Measurements from ENCODE around the gene SLC7A6. TPM values are rescaled to one million over a fixed set of nuclear protein-coding genes. Genes with fewer than 3 reads are reported as not detected.

The SLC7A6 gene
- total RNA-seq, 2 donors from 2014 or later: 12.8 to 30.5 TPM

DNA sequence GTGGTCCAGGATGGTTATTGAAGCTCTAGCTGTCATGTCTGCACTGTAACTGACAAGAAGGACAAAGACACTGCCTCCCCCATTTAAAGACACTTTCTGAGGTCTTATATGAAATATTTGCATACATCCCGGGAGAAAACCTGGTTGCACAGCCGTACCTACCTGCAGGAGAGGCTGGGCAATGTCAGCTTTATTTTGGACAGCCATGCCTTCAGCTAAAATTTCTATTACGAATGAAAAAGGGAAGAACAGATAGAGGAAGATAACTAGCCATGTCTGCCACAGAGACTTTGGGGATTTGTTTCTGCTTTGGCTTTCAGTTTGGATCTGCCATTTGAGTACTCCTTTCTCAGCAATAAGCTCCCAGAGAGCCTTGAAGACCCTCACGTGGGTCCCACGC, 19.0 kb downstream of the SLC7A6 start:
- intact Hi-C loops (cut with DNase I): no loop called here
- Histone ChIP-seq H3K27me3 (replicated peaks; ENCODE audit: insufficient read depth) (no peaks in the 10 kb centered on the region), H3K36me3 (no peaks in the 10 kb centered on the region), H3K9me3 (no peaks in the 10 kb centered on the region), H3K4me3 (no peak overlapping the region), H3K27ac (peak overlapping the region; percentile 32 to 44), H3K4me1 (replicated peaks) (no peaks in the 10 kb centered on the region)
- DNase-seq (ENCODE audit: low spot score): no peak
- TF ChIP-seq POLR2A (IDR thresholded peaks at IDR 0.05): no peak
- no peak for TF ChIP-seq POLR2AphosphoS5 (IDR thresholded peaks at IDR 0.05)
- TF ChIP-seq, protein P1, sequence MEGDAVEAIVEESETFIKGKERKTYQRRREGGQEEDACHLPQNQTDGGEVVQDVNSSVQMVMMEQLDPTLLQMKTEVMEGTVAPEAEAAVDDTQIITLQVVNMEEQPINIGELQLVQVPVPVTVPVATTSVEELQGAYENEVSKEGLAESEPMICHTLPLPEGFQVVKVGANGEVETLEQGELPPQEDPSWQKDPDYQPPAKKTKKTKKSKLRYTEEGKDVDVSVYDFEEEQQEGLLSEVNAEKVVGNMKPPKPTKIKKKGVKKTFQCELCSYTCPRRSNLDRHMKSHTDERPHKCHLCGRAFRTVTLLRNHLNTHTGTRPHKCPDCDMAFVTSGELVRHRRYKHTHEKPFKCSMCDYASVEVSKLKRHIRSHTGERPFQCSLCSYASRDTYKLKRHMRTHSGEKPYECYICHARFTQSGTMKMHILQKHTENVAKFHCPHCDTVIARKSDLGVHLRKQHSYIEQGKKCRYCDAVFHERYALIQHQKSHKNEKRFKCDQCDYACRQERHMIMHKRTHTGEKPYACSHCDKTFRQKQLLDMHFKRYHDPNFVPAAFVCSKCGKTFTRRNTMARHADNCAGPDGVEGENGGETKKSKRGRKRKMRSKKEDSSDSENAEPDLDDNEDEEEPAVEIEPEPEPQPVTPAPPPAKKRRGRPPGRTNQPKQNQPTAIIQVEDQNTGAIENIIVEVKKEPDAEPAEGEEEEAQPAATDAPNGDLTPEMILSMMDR (IDR thresholded peaks at IDR 0.05): no peak
- WGBS: 61% methylated on average over 5 of the region's 5 CpGs

DNA sequence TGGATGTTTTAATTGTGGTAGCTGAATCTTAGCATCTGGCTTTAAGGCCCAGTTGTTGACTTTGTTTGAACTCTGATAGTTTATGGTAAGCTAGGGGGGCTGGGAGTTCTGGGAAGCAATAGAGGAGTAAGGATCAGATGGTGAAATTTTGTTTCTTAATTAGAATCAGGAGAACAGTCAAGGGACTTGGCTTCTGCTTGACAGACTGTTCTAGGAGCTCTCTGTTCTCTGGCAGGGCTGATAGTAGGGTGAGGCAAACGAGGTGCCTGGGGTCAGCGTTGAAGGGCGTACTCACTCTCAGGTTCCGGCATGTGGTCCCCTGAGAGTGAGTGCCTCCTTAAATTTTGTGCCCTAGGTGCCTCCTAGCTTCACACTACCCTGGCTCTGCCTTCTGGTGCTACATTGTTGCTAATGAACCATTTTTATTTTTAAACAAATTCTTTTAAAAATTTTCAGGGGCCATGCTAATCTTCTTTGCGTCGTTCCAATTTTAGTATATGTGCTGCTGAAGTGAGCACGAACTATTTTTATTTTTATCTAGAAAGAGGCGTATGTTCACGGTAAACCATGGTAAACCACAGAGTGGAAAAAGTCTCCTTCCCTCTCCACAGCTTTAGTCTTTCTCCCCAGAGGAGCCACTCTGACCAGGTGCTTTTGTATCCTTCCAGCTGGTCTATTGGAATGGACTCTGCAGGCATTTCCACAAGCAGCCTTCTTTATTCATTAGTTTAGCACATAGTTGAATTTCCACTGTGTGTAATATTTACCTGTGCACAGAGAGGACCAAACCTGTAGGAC, 19.7 kb downstream of the SLC7A6 start:
- 70% methylated on average over 9 of the region's 9 CpGs for WGBS
- Histone ChIP-seq H3K4me3 (no peak overlapping the region), H3K9me3 (no peaks in the 10 kb centered on the region), H3K27ac (peak overlapping the region; percentile 32 to 44), H3K4me1 (replicated peaks) (no peaks in the 10 kb centered on the region), H3K36me3 (no peaks in the 10 kb centered on the region), H3K27me3 (replicated peaks; ENCODE audit: insufficient read depth) (no peaks in the 10 kb centered on the region)
- intact Hi-C loops (cut with DNase I): no loop called here
- no peak for DNase-seq (ENCODE audit: low spot score)
- TF ChIP-seq, protein P1 (IDR thresholded peaks at IDR 0.05): no peak
- peak; percentile 5 for TF ChIP-seq POLR2AphosphoS5 (IDR thresholded peaks at IDR 0.05)

DNA sequence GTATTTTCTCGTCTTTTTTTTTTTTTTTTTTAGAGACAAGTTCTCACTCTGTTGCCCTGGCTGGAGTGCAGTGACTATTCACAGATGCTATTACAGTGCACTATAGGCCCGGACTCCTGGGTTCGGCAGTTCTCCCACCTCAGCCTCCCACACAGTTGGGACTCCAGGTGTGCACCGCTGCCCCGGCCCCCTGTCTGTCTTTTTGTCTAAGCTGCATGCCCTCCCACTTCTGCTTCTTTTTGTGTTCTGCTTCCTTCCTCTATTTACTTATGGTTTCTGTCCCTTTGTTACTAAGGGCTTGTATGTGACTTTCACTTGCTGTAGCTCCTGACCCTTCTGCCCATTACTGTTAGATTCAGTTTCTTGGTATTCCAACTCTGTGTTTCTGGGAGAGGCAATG, 20.5 kb downstream of the SLC7A6 start:
- H3K9me3 ChIP-seq: no peaks in the 10 kb centered on the region
- WGBS: 52% methylated on average over 5 of the region's 5 CpGs
- H3K27ac ChIP-seq: no peak overlapping the region
- H3K27me3 ChIP-seq (replicated peaks; ENCODE audit: insufficient read depth): no peaks in the 10 kb centered on the region
- H3K4me1 ChIP-seq (replicated peaks): no peaks in the 10 kb centered on the region
- TF ChIP-seq POLR2A (IDR thresholded peaks at IDR 0.05) (no peak), POLR2AphosphoS5 (IDR thresholded peaks at IDR 0.05) (no peak)
- TF ChIP-seq, protein P1 (IDR thresholded peaks at IDR 0.05): no peak
- no peak overlapping the region for H3K4me3 ChIP-seq
- no peak for DNase-seq (ENCODE audit: low spot score)
- H3K36me3 ChIP-seq: no peaks in the 10 kb centered on the region
- intact Hi-C loops (cut with DNase I): no loop called here

DNA sequence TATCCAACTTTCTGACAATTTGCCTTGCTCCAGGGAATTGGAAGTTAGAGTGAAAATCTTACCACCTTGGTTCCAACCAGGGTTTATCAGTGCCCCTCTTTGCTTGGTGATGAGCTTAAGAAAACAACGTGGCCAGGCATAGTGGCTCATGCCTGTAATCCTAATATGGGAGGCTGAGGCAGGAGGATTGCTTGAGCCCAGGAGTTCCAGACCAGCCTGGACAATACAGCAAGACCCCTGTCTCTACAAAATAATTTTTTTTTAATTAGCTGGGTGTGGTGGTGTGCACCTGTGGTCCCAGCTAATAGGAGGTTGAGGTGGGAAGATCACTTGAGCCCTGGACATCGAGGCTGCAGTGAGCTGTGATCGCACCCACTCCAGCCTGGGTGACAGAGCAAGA, 21.4 kb downstream of the SLC7A6 start:
- no peaks in the 10 kb centered on the region for H3K27me3 ChIP-seq (replicated peaks; ENCODE audit: insufficient read depth)
- intact Hi-C loops (cut with DNase I): no loop called here
- H3K36me3 ChIP-seq: peaks cover 0 to 2% of the 10 kb centered on the region in 2 donors
- no peaks in the 10 kb centered on the region for H3K9me3 ChIP-seq
- TF ChIP-seq POLR2AphosphoS5 (IDR thresholded peaks at IDR 0.05): no peak
- TF ChIP-seq POLR2A (IDR thresholded peaks at IDR 0.05): no peak
- TF ChIP-seq, protein P1 (IDR thresholded peaks at IDR 0.05): no peak
- 96% methylated on average over 3 of the region's 3 CpGs for WGBS
- no peaks in the 10 kb centered on the region for H3K4me1 ChIP-seq (replicated peaks)
- H3K27ac ChIP-seq: no peak overlapping the region
- DNase-seq (ENCODE audit: low spot score): no peak
- no peak overlapping the region for H3K4me3 ChIP-seq

Data from prostate gland (tissue), 2 donors.